Measurements from ENCODE around the gene CTU2.

DNA sequence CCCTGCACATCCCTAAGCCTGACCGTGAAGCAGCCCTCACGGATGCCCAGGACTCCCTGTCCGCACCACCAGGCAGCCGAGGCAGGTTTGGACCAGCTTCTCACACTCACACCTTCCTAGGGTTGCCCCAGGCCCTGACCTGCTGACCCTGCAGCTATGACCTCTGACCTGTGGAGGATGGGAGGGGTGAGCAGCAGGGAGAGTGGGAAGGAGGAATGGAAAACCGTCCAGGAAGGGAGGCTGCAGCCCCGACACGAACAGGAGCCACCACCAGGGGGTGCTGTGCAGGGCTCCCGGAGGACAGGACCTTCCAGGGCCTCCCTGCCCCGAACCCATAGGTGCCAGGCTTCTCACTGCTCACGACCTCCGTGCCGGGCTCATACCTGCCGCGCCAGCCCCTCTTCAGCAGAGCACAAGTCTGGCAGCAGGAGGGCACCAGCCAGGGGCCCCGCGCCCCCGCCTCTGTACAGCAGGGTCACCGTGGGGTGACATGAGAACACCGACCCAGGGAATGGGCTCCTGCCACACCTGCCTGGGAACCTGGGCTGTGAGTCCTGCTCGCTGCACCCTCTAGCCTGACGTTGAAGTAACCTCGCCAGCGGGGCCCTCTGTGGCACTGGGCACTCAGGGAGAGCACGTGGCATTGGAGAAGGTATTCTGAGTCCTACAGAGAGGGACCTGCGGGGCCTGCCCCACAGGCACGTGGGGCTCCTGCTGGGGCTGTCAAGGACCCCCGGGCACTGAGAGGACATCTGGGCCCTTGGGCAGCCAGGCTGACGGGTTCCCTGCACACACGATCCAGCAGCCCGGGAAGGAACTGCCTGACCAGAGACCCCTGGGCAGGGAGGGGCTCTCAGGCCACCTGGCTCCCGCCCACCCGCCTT, 37.6 kb downstream of the CTU2 start:
- TF ChIP-seq POLR2A (IDR thresholded peaks at IDR 0.05), result no peak
- TF ChIP-seq, protein P1, sequence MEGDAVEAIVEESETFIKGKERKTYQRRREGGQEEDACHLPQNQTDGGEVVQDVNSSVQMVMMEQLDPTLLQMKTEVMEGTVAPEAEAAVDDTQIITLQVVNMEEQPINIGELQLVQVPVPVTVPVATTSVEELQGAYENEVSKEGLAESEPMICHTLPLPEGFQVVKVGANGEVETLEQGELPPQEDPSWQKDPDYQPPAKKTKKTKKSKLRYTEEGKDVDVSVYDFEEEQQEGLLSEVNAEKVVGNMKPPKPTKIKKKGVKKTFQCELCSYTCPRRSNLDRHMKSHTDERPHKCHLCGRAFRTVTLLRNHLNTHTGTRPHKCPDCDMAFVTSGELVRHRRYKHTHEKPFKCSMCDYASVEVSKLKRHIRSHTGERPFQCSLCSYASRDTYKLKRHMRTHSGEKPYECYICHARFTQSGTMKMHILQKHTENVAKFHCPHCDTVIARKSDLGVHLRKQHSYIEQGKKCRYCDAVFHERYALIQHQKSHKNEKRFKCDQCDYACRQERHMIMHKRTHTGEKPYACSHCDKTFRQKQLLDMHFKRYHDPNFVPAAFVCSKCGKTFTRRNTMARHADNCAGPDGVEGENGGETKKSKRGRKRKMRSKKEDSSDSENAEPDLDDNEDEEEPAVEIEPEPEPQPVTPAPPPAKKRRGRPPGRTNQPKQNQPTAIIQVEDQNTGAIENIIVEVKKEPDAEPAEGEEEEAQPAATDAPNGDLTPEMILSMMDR (IDR thresholded peaks at IDR 0.05), result peak in 6 of 7 experiments; percentile 75 to 95 (median 84)
- TF ChIP-seq EP300 (IDR thresholded peaks at IDR 0.05), result no peak
- TF ChIP-seq POLR2AphosphoS5 (IDR thresholded peaks at IDR 0.05), result peak in 1 of 3 donors; percentile 39

Measured in stomach (tissue), 4 donors.